Prostate gland (tissue), 2 donors: ENCODE measurements around the gene VOPP1.

ENCODE experiments used
- CTCF ChIP-seq, 4 experiments: fragments of 200-600 bp in 2 of 4; fragments of 450-650 bp in 2 of 4; sonication (generic) in 2 of 4; IDR thresholded peaks; 1 replicate in 3 of 4; 2 replicates in 1 of 4; pipeline ENCODE4 v1.5.1; 2016 to 2019; ENCODE audit warnings: antibody characterized with exemption in 4 of 4, mild to moderate bottlenecking in 2 of 4, moderate library complexity in 2 of 4
- POLR2AphosphoS5 ChIP-seq: sonication (generic); formaldehyde crosslinking; IDR thresholded peaks from one replicate; pipeline ENCODE4 v1.6.1; 2017; ENCODE audit warnings: antibody characterized with exemption

GRCh38 chr7:55517191-55517633, 55.1 kb downstream of the VOPP1 start:
- TF ChIP-seq CTCF (IDR thresholded peaks at IDR 0.05) (no peak), POLR2AphosphoS5 (no peak)
